HG03139 (cell line): ENCODE results near the gene ZNF276.
A peak's percentile ranks its signal among the peaks of the same experiment; 100 is the strongest.
"Not testable (repeated sequence)": the region's sequence is repeated elsewhere in the genome, so short reads cannot be mapped to it uniquely, and the experiment has no call there.

Experiments used
- ATAC-seq: cut with Tn5 transposase; IDR thresholded peaks from one replicate; pipeline ENCODE4 v1.9.1; 2021; ENCODE audit not compliant: unreplicated experiment

ZNF276 gene

GRCh38 chr16:89695875-89696669 is 25.3 kb upstream of the ZNF276 start:
- no peak for ATAC-seq

- no peak for ATAC-seq
Measured at GRCh38 chr16:89696670-89697128, 24.6 kb upstream of the ZNF276 start.

GRCh38 chr16:89697161-89697615 is 24.1 kb upstream of the ZNF276 start:
- ATAC-seq = no peak

DNA sequence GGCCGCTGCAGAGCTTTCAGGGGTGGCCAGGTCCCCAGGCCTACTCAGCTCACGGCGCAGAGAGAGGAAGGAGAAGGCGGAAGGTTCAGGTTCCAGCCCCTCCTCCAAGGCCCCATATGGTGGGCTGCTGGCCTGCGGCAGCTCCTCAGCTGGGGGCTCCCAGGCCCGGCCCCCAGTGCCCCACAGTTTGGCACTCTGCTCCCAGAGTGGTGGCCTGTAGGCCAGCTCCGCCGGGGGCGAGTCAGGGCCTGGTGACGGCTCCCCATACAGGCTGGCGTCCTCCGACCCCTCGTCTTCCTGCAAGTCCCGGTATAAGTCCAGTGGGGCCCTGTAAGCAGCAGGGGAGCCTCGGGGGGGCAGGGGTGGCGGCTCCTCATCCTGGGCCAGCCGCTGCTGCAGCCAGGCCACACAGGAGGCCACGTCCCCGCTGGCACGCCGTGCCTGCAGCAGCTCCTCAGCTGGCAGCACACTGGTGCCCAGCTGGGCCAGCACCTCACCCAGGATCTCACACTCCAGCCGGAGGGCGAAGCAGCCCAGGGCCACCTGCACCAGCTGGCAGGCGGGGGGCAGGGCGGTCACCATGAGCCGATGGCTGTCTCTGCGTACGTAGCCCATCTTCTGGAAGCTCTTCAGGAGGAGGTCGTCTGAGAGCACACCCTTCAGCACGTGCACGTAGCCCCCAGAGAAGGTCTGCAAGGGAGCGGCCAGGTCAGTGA is 23.6 kb upstream of the ZNF276 start:
- ATAC-seq = no peak

DNA sequence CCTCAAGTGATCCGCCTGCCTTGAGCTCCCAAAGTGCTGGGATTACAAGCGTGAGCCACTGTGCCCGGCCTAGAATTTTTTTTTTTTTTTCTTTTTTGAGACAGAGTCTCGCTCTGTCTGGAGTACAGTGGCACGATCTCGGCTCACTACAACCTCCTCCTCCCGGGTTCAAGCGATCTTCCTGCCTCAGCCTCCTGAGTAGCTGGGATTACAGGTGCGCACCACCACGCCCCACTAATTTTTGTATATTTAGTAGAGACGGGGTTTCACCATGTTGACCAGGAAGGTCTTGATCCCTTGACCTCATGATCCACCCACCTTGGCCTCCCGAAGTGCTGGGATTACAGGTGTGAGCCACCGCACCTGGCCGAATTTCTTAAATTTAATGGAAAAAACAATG is 22.6 kb upstream of the ZNF276 start:
- ATAC-seq = not testable (repeated sequence)

DNA sequence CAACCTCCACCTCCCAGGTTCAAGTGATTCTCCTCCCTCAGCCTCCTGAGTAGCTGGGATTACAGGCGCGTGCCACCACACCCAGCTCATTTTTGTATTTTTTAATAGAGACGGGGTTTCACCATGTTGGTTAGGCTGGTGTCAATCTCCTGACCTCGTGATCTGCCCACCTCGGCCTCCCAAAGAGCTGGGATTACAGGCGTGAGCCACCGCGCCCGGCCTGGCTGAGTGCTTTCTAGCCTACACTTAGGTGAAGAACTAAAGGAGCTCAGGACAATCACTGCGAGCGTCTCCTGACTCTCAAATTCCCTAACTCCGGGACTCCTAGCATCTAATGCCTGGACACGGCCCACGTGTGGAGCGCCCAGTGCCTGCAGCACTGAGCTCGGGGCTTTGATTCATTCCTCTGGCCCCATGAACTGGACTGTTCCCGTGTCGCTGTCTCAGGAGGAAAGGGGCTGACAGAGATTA is 21.7 kb upstream of the ZNF276 start:
- not testable (repeated sequence) for ATAC-seq

DNA sequence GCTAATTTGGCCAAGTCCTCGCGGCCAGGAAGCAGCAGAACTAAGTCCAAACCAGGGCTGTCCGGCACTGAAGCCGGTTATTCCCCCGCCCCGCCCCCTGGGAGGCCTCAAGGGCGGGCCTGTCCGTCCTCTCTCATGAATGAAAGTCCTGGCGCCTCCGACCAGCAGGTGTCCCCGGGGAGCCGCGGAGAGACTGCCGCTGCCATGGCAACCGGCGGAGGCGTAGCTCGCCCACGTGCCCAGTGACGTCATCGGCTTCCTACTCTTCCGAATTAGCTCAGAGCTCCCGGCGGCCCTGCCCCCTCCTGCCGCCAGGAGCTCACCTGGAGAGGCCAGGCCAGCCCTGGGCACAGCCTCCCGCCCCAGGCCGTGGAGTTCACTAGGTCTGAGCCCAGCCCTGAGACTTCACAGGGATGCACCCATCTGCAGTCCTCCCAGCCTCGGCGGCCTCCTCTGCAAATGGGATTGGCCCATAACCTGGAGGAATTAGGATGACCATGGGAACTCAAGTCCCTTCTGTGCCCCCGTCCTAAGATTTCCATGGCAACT is 21.2 kb upstream of the ZNF276 start:
- ATAC-seq = peak; percentile 42

DNA sequence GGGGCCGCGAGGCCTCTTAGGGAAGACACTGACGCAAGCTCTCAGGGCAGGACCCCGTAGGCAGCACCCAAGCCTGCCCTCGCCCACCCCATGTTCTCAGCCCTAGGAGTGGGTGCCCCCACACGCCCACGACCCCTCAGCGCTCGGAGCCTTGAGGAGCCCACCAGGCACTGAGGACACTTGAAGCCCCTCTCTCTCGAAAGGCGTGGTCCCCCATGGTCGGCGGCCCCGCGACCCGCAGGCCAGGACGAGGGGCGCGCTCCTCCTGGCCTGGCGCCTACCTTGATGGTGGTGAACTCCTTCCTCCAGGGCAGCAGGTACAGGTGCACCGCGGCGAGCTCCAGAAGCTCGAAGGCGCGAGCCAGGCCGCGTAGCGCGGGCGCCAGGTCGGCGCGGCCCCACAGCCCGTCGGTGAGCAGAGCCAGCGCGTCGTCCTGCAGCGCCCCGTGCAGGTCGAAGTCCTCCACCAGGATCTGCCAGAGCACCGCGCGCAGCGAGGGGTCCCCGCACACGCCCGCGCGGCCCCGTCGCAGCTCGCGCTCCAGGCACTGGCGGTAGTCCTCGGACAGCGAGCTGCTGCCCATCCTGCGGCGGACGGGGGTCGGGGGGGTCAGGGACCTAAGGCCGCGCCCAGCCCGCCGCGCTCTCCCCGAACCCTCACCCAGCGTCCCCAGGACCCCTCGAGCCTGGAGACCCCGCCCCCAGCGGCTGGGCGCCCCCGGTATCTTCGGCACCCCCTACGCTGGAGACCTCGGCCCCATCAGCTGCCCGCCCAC is 20.5 kb upstream of the ZNF276 start:
- peak; percentile 17 for ATAC-seq

DNA sequence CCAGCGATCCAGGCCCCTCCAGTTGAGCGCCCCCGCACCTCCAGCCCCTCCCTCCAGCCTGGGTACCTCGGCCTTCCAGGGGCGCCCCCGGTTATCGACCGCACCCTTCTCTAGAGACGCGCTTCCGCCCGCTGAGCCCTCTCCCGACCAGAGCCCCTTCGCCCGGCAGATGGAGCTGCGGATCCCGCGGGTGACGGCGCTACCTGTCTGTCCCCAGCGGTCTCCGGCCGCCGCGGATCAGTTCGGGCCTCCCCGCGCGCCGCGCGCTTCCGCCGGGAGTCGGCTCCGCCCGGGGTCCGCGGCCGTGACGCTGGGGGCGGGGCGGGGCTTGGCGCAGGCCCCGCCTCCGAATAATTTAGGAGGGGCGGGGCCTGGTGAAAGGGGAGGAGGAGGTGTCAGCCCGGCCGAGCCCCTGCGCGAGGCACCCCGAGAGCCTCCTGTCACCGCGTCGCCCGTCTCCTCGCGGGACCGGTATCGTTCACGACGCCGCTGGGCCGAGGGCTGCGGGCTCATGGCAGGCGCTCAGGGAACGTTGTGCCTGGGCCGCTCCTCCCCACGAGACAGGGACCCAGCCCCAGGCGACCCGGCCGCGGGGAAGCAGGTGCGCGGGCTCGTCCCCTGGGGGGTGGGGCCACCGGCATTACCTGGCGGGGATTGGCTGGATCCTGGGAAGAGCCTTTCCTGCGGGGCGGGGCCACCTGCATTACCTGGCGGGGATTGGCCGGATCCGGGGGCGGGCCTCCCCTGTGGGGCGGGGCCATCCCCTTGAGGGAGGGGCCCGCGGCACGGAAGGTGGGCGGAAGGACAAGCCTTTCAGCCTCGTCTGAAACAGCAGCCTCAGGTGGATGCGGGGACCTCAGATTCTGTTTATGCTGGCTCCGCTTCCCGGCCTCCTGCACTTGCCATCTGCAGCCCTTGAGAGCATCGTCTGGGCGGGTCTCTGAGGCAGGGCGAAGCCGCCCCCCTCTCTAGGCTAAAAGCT is 19.6 kb upstream of the ZNF276 start, which contains the start of gene SPATA2L:
Gene SPATA2L (minus strand): TSS at position 281 of the 982 bp plus-strand sequence. CDS start 473 bp downstream, outside the sequence.
- peak; percentile 63 for ATAC-seq

DNA sequence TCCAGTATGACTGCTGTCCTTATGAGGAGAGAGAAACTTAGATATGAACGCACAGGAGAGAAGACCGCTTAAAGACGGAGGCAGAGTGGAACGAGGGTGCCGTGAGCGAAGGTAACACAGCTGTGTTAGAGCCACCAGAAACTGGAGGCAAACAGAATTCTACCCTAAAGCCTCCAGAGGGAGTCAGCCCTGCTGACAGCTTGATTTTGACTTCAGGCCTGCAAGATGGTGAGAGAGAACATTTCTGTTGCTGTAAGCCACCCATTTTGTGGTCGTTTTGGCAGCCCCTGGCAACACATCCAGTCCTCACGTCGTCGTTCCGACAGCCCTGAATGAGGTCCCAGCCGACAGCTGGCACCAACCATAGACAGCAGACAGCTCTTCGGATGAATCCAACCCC is 17.1 kb upstream of the ZNF276 start:
- ATAC-seq = no peak

- no peak for ATAC-seq
Measured at GRCh38 chr16:89705006-89705405, 16.3 kb upstream of the ZNF276 start.

DNA sequence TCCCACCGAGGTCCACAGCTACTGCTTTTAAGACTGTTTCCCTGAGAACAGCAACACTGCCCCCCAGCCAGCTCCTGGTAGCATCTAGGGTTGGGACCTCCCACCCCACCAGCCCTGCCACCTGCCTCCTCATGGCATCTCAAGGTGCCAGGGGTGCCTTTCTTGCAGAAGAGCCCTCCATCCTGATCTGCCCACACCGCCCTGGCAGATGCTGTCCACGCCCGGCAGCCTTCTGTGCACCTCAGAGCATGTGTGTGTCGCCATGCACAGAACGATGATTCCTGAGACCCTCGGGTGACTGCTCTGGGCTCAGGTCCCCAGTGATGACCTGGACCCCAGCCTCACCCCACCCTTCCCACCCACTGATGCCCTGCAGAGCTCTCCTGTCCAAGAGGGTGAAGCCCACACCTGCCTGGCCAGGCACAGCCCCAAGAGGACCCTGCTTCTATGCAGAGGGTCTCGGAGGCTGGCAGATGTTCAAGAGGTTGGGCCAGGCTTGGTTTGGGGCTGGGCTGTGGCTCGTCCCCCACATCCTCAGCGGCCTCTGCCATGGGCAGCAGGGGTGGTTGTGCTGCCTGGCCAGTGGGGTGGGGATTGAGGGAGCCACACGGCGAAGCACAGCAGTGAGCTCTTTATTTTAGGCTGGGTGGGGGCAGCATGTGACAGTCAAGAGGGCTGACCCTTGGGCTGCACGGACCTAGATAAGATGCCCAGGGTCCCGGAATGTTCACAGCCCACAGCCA is 14.6 kb upstream of the ZNF276 start:
- no peak for ATAC-seq

- no peak for ATAC-seq
Measured at GRCh38 chr16:89707695-89708094, 13.6 kb upstream of the ZNF276 start.

DNA sequence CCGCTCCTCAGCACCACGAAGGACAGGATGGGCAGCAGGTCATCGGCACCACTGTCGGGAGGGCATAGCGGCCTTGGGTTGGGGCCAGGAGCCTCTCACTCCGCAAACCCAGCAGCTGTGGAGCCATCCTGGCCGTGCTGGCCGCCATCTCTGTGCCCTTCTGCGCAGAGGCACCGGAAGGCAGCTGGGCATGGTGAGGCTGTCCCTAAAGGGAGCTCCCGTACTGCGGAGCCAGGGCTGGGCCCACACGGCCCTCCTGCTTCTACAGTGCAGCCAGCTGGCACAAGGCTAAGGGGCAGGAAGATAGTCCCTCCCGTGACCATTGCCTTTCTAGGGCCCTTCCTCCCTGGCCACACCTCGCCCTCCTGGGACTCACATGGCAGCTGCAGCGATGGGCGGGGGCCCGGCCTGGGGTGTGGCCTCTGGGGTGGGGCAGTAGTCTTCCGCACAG is 12.8 kb upstream of the ZNF276 start:
- ATAC-seq = no peak

DNA sequence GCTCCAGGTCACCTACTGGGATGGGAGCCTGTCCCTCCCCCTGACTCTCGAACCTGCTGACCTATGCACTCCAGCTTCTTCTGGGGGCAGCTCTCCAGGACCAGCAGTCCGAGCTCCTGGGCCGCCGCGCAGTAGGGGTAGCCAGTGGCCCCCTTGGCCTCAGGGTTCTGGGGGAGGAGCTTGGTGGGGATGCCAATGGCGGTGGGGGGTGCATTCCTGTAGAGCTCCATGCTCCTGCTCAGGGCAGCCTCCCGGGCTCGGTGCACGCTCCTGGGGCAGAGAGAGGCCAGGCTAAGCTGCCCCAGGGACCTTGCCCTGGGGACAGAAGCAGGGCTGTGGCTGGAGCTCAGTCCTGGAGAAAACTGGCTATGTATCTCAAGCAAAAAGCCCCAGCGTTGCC is 12.2 kb upstream of the ZNF276 start:
- no peak for ATAC-seq

DNA sequence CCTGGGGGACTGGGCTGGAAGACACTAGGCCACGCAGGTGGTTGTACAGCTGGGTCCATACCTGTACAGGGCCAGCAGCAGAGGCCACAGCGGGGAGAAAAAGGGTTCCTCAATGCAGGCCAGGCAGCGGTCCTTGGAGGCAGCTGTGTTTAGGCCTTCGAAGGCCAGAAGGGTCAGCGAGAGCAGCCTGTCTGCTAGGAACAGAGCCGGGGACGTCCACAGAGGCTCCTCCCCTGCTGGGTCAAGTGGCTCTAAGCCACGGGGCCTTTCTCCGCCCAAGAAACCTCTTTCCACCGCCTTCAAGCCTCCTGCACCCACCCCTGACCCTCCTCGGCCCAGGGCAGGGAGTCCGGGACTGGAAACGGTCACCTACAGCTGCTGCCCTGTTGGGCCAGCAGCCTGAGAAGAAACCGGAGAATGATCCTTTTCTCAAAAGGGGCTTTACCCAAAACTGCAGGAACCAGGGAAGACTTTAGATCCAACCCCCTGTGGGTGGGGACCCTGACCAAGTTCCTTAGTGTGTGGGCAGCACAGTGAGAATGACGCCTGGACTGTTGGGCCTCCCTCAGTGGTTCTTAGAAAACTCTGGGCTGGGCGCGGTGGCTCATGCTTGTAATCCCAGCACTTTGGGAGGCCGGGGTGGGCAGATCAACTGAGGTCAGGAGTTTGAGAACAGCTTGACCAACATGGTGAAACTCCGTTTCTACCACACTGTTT is 11.5 kb upstream of the ZNF276 start:
- no peak for ATAC-seq

GRCh38 chr16:89710709-89711564 is 10.4 kb upstream of the ZNF276 start:
- no peak for ATAC-seq
